ENCODE measurements around the gene DNM1L.
"Not testable (repeated sequence)": the region's sequence is repeated elsewhere in the genome, so short reads cannot be mapped to it uniquely, and the experiment has no call there.

Gene DNM1L

GRCh38 chr12:32714772-32715171 is 35.7 kb downstream of the DNM1L start:
- TF ChIP-seq CTCF (IDR thresholded peaks at IDR 0.05), result no peak
- H3K27ac ChIP-seq, result no peak overlapping the region
- no peak overlapping the region for H3K9ac ChIP-seq
- no peak overlapping the region for H2AFZ ChIP-seq
- H3K79me2 ChIP-seq, result no peaks in the 10 kb centered on the region
- H3K4me1 ChIP-seq, result no peaks in the 10 kb centered on the region
- H3K36me3 ChIP-seq (ENCODE audit: control insufficient read depth, insufficient read depth, low read length), result no peaks in the 10 kb centered on the region
- no peak overlapping the region for H3K4me3 ChIP-seq (ENCODE audit: low read depth, low read length)
- no peak overlapping the region for H3K4me2 ChIP-seq (ENCODE audit: low read length)
- H3K27me3 ChIP-seq (ENCODE audit: control insufficient read depth, insufficient read depth, low read length), result no peaks in the 10 kb centered on the region
- no peaks in the 10 kb centered on the region for H3K9me3 ChIP-seq (ENCODE audit: control insufficient read depth, low read length)

GRCh38 chr12:32718926-32719325 is 39.8 kb downstream of the DNM1L start:
- H3K4me3 ChIP-seq (ENCODE audit: low read depth, low read length), result no peak overlapping the region
- no peaks in the 10 kb centered on the region for H3K27me3 ChIP-seq (ENCODE audit: control insufficient read depth, insufficient read depth, low read length)
- H3K9me3 ChIP-seq (ENCODE audit: control insufficient read depth, low read length), result no peaks in the 10 kb centered on the region
- H3K27ac ChIP-seq, result no peak overlapping the region
- H3K79me2 ChIP-seq, result no peaks in the 10 kb centered on the region
- no peak overlapping the region for H3K4me2 ChIP-seq (ENCODE audit: low read length)
- no peak overlapping the region for H3K9ac ChIP-seq
- H3K36me3 ChIP-seq (ENCODE audit: control insufficient read depth, insufficient read depth, low read length), result no peaks in the 10 kb centered on the region
- H3K4me1 ChIP-seq, result no peaks in the 10 kb centered on the region
- no peak overlapping the region for H2AFZ ChIP-seq
- TF ChIP-seq CTCF (IDR thresholded peaks at IDR 0.05), result no peak

- not testable (repeated sequence) for H3K9me3 ChIP-seq (ENCODE audit: control insufficient read depth, low read length); H3K4me1 ChIP-seq; H3K36me3 ChIP-seq (ENCODE audit: control insufficient read depth, insufficient read depth, low read length)
These were observed 46.2 kb downstream of the DNM1L start for GRCh38 chr12:32725308-32725707.

GRCh38 chr12:32726286-32726685 is 47.2 kb downstream of the DNM1L start:
- Histone ChIP-seq H2AFZ (no peak overlapping the region), H3K36me3 (ENCODE audit: control insufficient read depth, insufficient read depth, low read length) (no peaks in the 10 kb centered on the region), H3K4me3 (ENCODE audit: low read depth, low read length) (no peak overlapping the region), H3K27me3 (ENCODE audit: control insufficient read depth, insufficient read depth, low read length) (no peaks in the 10 kb centered on the region), H3K79me2 (no peaks in the 10 kb centered on the region), H3K9ac (no peak overlapping the region), H3K27ac (no peak overlapping the region), H3K9me3 (ENCODE audit: control insufficient read depth, low read length) (no peaks in the 10 kb centered on the region), H3K4me2 (ENCODE audit: low read length) (no peak overlapping the region), H3K4me1 (no peaks in the 10 kb centered on the region)
- TF ChIP-seq CTCF (IDR thresholded peaks at IDR 0.05), result no peak

More at GRCh38 chr12:32725308-32725707, 46.2 kb downstream of the DNM1L start:
- H3K27ac ChIP-seq; H3K4me3 ChIP-seq (ENCODE audit: low read depth, low read length); H3K9ac ChIP-seq; H3K27me3 ChIP-seq (ENCODE audit: control insufficient read depth, insufficient read depth, low read length); H3K79me2 ChIP-seq; H3K4me2 ChIP-seq (ENCODE audit: low read length); H2AFZ ChIP-seq: not testable (repeated sequence)

- Histone ChIP-seq H3K36me3 (ENCODE audit: control insufficient read depth, insufficient read depth, low read length) (no peaks in the 10 kb centered on the region), H2AFZ (no peak overlapping the region), H3K27me3 (ENCODE audit: control insufficient read depth, insufficient read depth, low read length) (no peaks in the 10 kb centered on the region), H3K4me3 (ENCODE audit: low read depth, low read length) (no peak overlapping the region), H3K4me2 (ENCODE audit: low read length) (no peak overlapping the region), H3K27ac (no peak overlapping the region), H3K9ac (no peak overlapping the region), H3K9me3 (ENCODE audit: control insufficient read depth, low read length) (no peaks in the 10 kb centered on the region), H3K4me1 (no peaks in the 10 kb centered on the region), H3K79me2 (no peaks in the 10 kb centered on the region)
- no peak for TF ChIP-seq CTCF (IDR thresholded peaks at IDR 0.05)
These were observed 48.1 kb downstream of the DNM1L start for GRCh38 chr12:32727237-32727636.

All from parathyroid adenoma (tissue), 2 donors.